IPS-20b (cell line): Measurements from ENCODE around the gene CFAP20.
"Not testable (repeated sequence)": the region's sequence is repeated elsewhere in the genome, so short reads cannot be mapped to it uniquely, and the experiment has no call there.

Experiments
- H3K27ac ChIP-seq: one replicate; pipeline ENCODE4 v1.5.1; 2013; ENCODE audit warnings: low read length
- H3K27me3 ChIP-seq: 2 replicates; pipeline ENCODE4 v1.6.1; 2013; ENCODE audit warnings: mild to moderate bottlenecking, low read length, inconsistent platforms; ENCODE audit not compliant: insufficient read depth
- H3K36me3 ChIP-seq: 2 replicates; pipeline ENCODE4 v1.6.1; 2013; ENCODE audit warnings: low read depth, mild to moderate bottlenecking, inconsistent platforms, low read length, moderate library complexity; ENCODE audit not compliant: insufficient read depth
- H3K4me1 ChIP-seq: 2 replicates; pipeline ENCODE4 v1.6.1; 2013; ENCODE audit warnings: mild to moderate bottlenecking, control low read depth, inconsistent platforms, low read length, moderate library complexity; ENCODE audit not compliant: insufficient read depth
- H3K4me3 ChIP-seq: 2 replicates; pipeline ENCODE4 v1.5.1; 2013; ENCODE audit warnings: mild to moderate bottlenecking, low read length, inconsistent platforms
- H3K9ac ChIP-seq: 2 replicates; pipeline ENCODE4 v1.6.1; 2013; ENCODE audit warnings: low read depth, mild to moderate bottlenecking, inconsistent platforms, low read length, moderate library complexity
- H3K9me3 ChIP-seq: 2 replicates; pipeline ENCODE4 v1.6.1; 2013; ENCODE audit warnings: mild to moderate bottlenecking, low read depth, low read length, inconsistent platforms; ENCODE audit not compliant: insufficient read depth

The CFAP20 gene

DNA sequence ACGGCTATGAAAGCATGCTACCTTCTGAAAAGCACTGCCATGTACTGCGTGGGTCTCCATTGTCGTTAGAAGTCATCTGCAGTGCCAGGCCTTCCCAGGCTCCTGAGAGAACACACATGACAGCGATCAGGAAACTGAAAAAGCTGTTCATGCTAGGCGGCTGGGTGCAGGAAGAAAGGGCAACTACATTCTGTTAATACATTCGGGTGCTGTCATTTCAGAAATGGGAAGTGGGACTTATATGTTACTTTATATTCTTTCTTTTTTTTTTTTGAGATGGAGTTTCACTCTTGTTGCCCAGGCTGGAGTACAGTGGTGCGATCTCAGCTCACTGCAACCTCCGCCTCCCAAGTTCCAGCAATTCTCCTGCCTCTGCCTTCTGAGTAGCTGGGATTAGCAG, 19.9 kb downstream of the CFAP20 start:
- peaks cover 17% of the 10 kb centered on the region for H3K36me3 ChIP-seq
- no peaks in the 10 kb centered on the region for H3K9me3 ChIP-seq
- no peak overlapping the region for H3K4me3 ChIP-seq
- H3K4me1 ChIP-seq = peaks cover 26% of the 10 kb centered on the region; the same call in 1 of the 2 replicates
- no peak overlapping the region for H3K27ac ChIP-seq
- no peaks in the 10 kb centered on the region for H3K27me3 ChIP-seq
- H3K9ac ChIP-seq = no peak overlapping the region

DNA sequence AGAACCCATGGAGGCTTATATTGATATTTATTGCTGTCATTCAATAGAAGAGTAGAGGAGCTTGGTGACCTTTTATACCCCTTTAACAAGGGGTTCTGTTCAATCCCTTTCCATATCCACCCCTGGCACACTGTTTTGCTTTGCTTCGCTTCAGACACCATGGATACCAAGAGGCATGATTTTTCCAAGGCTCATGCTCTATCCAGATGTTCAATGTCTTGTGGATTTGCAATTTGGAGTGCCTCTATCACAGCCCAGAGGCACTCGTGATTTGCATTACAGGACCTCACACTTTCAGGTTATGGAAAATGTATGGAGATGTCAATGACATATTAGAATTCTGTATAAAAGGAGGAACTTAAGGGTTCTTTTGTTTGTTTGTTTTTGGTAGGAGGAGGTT, 21.5 kb downstream of the CFAP20 start:
- peaks cover 26% of the 10 kb centered on the region; the same call in 1 of the 2 replicates for H3K4me1 ChIP-seq
- H3K9ac ChIP-seq = no peak overlapping the region
- H3K27me3 ChIP-seq = no peaks in the 10 kb centered on the region
- H3K36me3 ChIP-seq = peaks cover 1% of the 10 kb centered on the region
- H3K9me3 ChIP-seq = no peaks in the 10 kb centered on the region
- H3K27ac ChIP-seq = no peak overlapping the region
- H3K4me3 ChIP-seq = no peak overlapping the region

DNA sequence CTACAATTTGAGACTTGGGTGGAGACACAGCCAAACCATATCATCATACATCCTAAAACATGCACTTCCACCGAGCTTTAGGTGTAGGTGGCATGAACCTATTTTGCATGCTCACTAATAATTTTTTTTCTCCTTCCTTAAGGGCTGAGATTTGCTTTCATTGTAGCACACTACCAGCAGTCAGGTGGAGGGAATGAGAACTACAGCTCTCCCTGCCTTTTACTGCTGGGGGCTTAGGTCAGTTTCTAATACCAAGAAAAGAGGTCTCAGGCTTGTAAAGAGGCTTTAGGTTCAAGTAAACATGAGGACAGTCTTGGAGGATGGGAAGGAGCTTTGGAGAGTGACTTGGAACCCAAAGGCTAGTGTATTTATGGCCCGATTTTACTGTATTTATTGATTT, 22.0 kb downstream of the CFAP20 start:
- Histone ChIP-seq H3K9me3 (no peaks in the 10 kb centered on the region), H3K4me1 (peaks cover 26% of the 10 kb centered on the region; the same call in 1 of the 2 replicates), H3K27me3 (no peaks in the 10 kb centered on the region), H3K36me3 (no peaks in the 10 kb centered on the region), H3K27ac (no peak overlapping the region), H3K4me3 (no peak overlapping the region), H3K9ac (no peak overlapping the region)

DNA sequence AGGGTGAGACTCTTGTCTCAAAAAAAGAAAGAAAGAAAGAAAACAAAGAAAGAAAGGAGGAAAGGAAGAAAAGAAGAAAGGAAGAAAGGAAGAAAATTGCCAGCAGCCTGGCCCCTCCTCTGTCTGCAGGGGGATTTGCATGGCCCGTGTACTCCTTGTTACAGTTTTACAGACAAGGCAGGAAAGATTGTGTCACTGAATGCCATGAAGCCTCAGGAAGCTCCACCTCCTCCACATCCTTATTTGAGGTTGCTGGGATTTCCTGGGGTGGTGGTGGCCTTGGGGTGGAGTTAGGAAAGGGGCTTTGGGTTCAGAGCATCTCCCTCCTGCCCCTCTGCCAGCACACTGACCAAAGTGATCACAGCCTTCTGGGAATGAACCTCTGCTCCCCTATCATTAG, 23.6 kb downstream of the CFAP20 start:
- no peak overlapping the region for H3K9ac ChIP-seq
- H3K27me3 ChIP-seq = no peaks in the 10 kb centered on the region
- H3K9me3 ChIP-seq = no peaks in the 10 kb centered on the region
- no peaks in the 10 kb centered on the region for H3K36me3 ChIP-seq
- peaks cover 16% of the 10 kb centered on the region; the same call in 1 of the 2 replicates for H3K4me1 ChIP-seq
- no peak overlapping the region for H3K4me3 ChIP-seq
- H3K27ac ChIP-seq = no peak overlapping the region

DNA sequence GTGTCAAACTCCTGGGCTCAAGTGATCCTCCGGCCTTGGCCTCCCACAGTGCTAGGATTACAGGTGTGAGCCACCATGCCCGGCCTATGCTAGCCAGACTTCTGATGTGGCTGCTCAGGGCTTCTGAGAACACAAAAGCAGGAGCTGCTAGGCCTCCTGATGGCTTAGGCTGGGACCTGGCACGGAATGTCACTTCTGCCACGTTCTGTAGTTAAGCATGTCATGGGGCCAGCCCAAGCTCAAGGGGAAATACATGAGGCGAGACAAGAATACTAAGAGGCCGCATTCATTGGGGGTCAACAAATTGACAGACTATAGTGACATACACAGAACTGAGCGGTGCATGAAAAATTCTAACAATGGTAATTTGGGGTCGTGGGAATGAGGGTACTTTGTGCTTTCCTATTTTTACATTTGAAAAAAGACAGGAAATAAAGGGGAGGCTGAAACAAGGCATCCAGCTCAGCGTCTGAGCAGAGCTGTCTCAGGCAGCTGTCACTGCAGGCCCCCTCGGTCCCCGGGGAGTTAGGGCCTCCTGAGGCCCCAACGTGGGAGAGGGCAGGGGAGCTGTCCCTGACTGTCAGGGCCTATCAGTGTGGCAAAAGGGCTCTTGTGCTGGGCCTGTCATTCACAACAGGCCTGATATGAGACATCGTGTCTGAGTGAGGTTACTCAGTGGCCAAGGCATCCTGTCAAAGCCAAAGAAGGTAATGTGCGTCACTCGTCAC, 26.4 kb downstream of the CFAP20 start:
- H3K36me3 ChIP-seq = no peaks in the 10 kb centered on the region
- no peak overlapping the region for H3K4me3 ChIP-seq
- H3K9ac ChIP-seq = no peak overlapping the region
- no peaks in the 10 kb centered on the region for H3K9me3 ChIP-seq
- H3K4me1 ChIP-seq = peaks cover 8% of the 10 kb centered on the region; the same call in 1 of the 2 replicates
- H3K27ac ChIP-seq = no peak overlapping the region
- no peaks in the 10 kb centered on the region for H3K27me3 ChIP-seq

GRCh38 chr16:58099956-58100300, 29.3 kb downstream of the CFAP20 start:
- no peak overlapping the region for H3K9ac ChIP-seq
- H3K4me1 ChIP-seq = no peaks in the 10 kb centered on the region
- no peak overlapping the region for H3K27ac ChIP-seq
- no peaks in the 10 kb centered on the region for H3K27me3 ChIP-seq
- H3K9me3 ChIP-seq = no peaks in the 10 kb centered on the region
- H3K36me3 ChIP-seq = no peaks in the 10 kb centered on the region
- no peak overlapping the region for H3K4me3 ChIP-seq

GRCh38 chr16:58099097-58099955, 29.9 kb downstream of the CFAP20 start:
- H3K9me3 ChIP-seq = no peaks in the 10 kb centered on the region
- no peak overlapping the region for H3K4me3 ChIP-seq
- no peaks in the 10 kb centered on the region for H3K27me3 ChIP-seq
- H3K9ac ChIP-seq = no peak overlapping the region
- H3K36me3 ChIP-seq = no peaks in the 10 kb centered on the region
- no peaks in the 10 kb centered on the region for H3K4me1 ChIP-seq
- H3K27ac ChIP-seq = no peak overlapping the region

DNA sequence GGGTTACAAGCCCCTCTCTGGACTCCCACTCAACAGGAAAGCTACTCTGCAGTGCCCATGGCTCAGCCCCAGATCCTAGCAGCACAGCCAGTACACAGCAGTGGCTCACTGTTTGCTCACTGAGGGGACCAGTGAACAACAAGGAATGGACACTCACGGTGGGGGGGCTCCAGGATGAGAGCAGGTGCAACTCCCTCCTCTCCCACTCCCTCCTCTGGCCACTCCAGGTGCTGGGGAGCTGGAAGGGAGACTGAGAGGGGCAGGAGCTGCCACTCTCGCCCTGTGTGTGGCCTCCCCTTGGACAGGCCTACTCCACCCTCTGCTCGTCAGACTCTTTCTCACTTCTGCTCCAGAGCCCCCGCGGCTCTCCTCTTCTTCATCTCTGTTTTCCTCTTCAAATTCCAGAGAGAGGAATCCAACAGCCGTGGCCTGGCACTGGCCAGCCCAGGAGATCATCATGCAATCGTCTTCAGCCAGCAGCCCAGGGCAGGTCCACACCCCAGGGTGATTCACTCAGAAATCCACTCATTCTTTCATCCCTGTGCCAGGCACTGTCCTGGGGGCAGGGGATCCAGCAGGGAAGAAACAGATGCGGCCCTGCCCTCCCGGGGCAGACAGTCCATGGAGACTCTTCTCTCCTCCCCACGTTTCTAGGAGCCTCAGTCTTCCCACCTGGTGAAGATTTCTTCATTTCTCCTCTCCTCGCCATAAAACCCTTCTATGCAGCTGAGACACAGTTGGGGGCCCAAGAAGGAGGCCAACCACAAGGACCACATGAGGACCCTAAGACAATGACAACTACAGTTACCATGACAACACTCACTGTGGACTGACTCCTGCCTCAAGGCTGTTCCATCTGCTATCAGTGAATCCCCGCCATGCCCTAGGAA, 30.7 kb downstream of the CFAP20 start:
- H3K36me3 ChIP-seq = no peaks in the 10 kb centered on the region
- H3K27ac ChIP-seq = no peak overlapping the region
- no peaks in the 10 kb centered on the region for H3K9me3 ChIP-seq
- no peak overlapping the region for H3K4me3 ChIP-seq
- no peaks in the 10 kb centered on the region for H3K27me3 ChIP-seq
- H3K4me1 ChIP-seq = no peaks in the 10 kb centered on the region
- H3K9ac ChIP-seq = no peak overlapping the region

- no peak overlapping the region for H3K27ac ChIP-seq
- no peak overlapping the region for H3K9ac ChIP-seq
- H3K9me3 ChIP-seq = no peaks in the 10 kb centered on the region
- H3K4me1 ChIP-seq = no peaks in the 10 kb centered on the region
- H3K27me3 ChIP-seq = no peaks in the 10 kb centered on the region
- no peaks in the 10 kb centered on the region for H3K36me3 ChIP-seq
- no peak overlapping the region for H3K4me3 ChIP-seq
Measured at GRCh38 chr16:58096249-58096648, 32.9 kb downstream of the CFAP20 start.

GRCh38 chr16:58095575-58095960, 33.6 kb downstream of the CFAP20 start:
- not testable (repeated sequence) for H3K4me1 ChIP-seq, H3K9me3 ChIP-seq, H3K4me3 ChIP-seq, H3K36me3 ChIP-seq, H3K27me3 ChIP-seq, H3K27ac ChIP-seq, H3K9ac ChIP-seq

DNA sequence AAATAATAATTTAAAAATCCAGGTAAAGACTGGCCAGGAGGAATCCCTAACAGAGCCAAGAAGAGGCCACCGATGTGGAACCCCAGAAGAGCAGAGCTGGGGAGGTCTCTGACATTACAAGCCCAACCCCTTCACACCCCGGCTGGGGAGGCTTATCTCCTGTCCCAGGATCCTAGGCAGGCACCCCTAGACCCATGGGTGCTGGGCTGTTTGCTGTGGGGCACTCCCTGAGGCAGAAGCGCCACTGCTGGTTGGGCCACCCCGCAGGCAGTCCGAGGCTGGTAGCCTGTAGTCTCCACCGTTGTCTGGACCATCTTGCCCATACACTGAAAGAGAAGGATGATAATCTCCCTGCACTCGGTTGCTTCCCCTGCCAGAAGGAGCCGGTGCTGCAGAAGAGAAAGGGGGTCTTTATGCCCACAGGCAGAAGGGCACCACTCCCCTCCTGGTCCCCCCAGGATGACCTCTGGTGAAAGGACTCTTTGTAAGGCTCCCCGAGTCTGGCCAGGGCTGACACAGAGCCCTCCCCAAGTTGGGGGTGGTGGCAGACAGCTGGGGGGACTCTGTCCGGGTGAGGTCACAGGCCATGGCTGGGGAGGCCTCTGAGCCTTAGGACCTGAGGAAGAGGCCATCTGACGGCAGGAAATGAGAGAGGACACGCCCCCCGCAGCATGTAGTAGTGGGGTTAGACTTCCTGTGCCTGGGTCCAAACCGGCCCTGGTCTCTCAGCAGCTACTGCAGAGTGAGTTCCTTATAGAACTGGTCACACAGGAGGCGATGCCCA, 34.2 kb downstream of the CFAP20 start:
- no peak overlapping the region for H3K9ac ChIP-seq
- no peaks in the 10 kb centered on the region for H3K9me3 ChIP-seq
- H3K4me1 ChIP-seq = no peaks in the 10 kb centered on the region
- no peak overlapping the region for H3K4me3 ChIP-seq
- H3K27me3 ChIP-seq = no peaks in the 10 kb centered on the region
- no peak overlapping the region for H3K27ac ChIP-seq
- no peaks in the 10 kb centered on the region for H3K36me3 ChIP-seq
